Skeletal muscle cell (primary cell): ENCODE data around the gene ANXA6.

Source experiments
- DNase-seq: peaks from one replicate; pipeline ENCODE4 v3.0.0-alpha.2; 2010; ENCODE audit warnings: low read depth
- H3K4me3 ChIP-seq: 2 replicates; pipeline ENCODE4 v1.5.1; 2011; ENCODE audit warnings: low read depth, mild to moderate bottlenecking, control low read depth, low read length, moderate library complexity

Gene ANXA6

GRCh38 chr5:151055336-151055735, 102.2 kb downstream of the ANXA6 start:
- no peak overlapping the region for H3K4me3 ChIP-seq
- no peak for DNase-seq

GRCh38 chr5:151054709-151055108, 102.9 kb downstream of the ANXA6 start:
- H3K4me3 ChIP-seq = no peak overlapping the region
- DNase-seq = no peak

GRCh38 chr5:151053796-151054462, 103.7 kb downstream of the ANXA6 start:
- DNase-seq = no peak
- no peak overlapping the region for H3K4me3 ChIP-seq

GRCh38 chr5:151052836-151053235, 104.7 kb downstream of the ANXA6 start:
- no peak overlapping the region for H3K4me3 ChIP-seq
- no peak for DNase-seq

GRCh38 chr5:151051931-151052608, 105.5 kb downstream of the ANXA6 start:
- no peak overlapping the region for H3K4me3 ChIP-seq
- DNase-seq = no peak

- DNase-seq = peak; percentile 39
- H3K4me3 ChIP-seq = no peak overlapping the region
Observed at GRCh38 chr5:151051066-151051930, 106.3 kb downstream of the ANXA6 start.
